B cell (primary cell): ENCODE data around the gene NTRK3. TPM values are rescaled to one million over a fixed set of nuclear protein-coding genes. Genes with fewer than 3 reads are reported as not detected.

Experiments used
- ATAC-seq: fragments of 200-7000 bp; cut with Tn5 transposase; one replicate; pipeline ENCODE4 v1.10.0; 2021; ENCODE audit warnings: low read depth, mild to moderate bottlenecking, moderate number of reproducible peaks, moderate library complexity
- CTCF ChIA-PET: fragments of 350-600 bp; sonication (Branson Sonifier 250); formaldehyde crosslinking; loops from one replicate; lab custom pipeline; 2021; ENCODE audit warnings: antibody characterized with exemption, inconsistent platforms; lab: Charles Lee
- POLR2A ChIA-PET: fragments of 350-600 bp; sonication (Branson Sonifier 250); formaldehyde crosslinking; loops from one replicate; lab custom pipeline; 2021; ENCODE audit warnings: antibody characterized with exemption; lab: Charles Lee
- DNase-seq: peaks from one replicate; pipeline ENCODE4 v3.0.0; 2013
- H2AFZ ChIP-seq: 2 replicates; pipeline ENCODE4 v1.6.1; 2012; ENCODE audit warnings: mild to moderate bottlenecking, low read depth, low read length; ENCODE audit not compliant: insufficient read depth, poor library complexity, severe bottlenecking
- H3K27ac ChIP-seq, 2 donors: 1 replicate in 1 of 2; 2 replicates in 1 of 2; pipeline ENCODE4 v1.5.1; 2012 to 2013; ENCODE audit warnings: low read length in 2 of 2, mild to moderate bottlenecking in 2 of 2, moderate library complexity in 1 of 2
- H3K27me3 ChIP-seq, 4 experiments: fragments of 200-600 bp in 1 of 4; sonication (generic) in 1 of 4; replicated peaks in 1 of 4; 1 replicate in 2 of 4; 2 replicates in 2 of 4; pipeline versions ENCODE4 v1.6.1 to v1.7.0; 2013 to 2016; ENCODE audit warnings: low read length in 3 of 4, mild to moderate bottlenecking in 2 of 4, mixed read lengths in 1 of 4, moderate library complexity in 1 of 4; ENCODE audit not compliant: insufficient read depth in 4 of 4, control insufficient read depth in 3 of 4; ENCODE audit errors: control extremely low read depth in 1 of 4
- H3K36me3 ChIP-seq, 2 experiments: replicated peaks in 1 of 2; 1 replicate in 1 of 2; 2 replicates in 1 of 2; pipeline versions ENCODE4 v1.6.1 to v1.7.1; 2013; ENCODE audit warnings: low read length in 1 of 2; ENCODE audit not compliant: insufficient read depth in 2 of 2, control insufficient read depth in 1 of 2; ENCODE audit errors: control extremely low read depth in 1 of 2, extremely low read depth in 1 of 2
- H3K4me1 ChIP-seq, 2 donors: fragments of 200-600 bp in 1 of 2; sonication (generic) in 1 of 2; 1 replicate in 1 of 2; 2 replicates in 1 of 2; pipeline versions ENCODE4 v1.5.1 to v1.6.1; 2013 to 2017; ENCODE audit warnings: low read length in 2 of 2; ENCODE audit not compliant: control insufficient read depth in 2 of 2, insufficient read depth in 2 of 2
- H3K4me2 ChIP-seq: replicated peaks from 2 replicates; pipeline ENCODE3; 2012; ENCODE audit warnings: mild to moderate bottlenecking, low read depth, low read length; ENCODE audit not compliant: poor library complexity, severe bottlenecking
- H3K4me3 ChIP-seq, 5 experiments: fragments of 200-600 bp in 1 of 5; sonication (generic) in 1 of 5; 1 replicate in 3 of 5; 2 replicates in 2 of 5; pipeline versions ENCODE4 v1.5.1 to v1.7.0; 2011 to 2016; ENCODE audit warnings: low read length in 4 of 5, mild to moderate bottlenecking in 4 of 5, low read depth in 2 of 5, control low read depth in 1 of 5, moderate library complexity in 1 of 5; ENCODE audit not compliant: insufficient read depth in 1 of 5; ENCODE audit errors: control extremely low read depth in 1 of 5, extremely low read depth in 1 of 5
- H3K79me2 ChIP-seq: fragments of 200-600 bp; sonication (generic); one replicate; pipeline ENCODE4 v1.6.0; 2016; ENCODE audit warnings: low read length; ENCODE audit not compliant: control insufficient read depth, insufficient read depth
- H3K9ac ChIP-seq: fragments of 200-600 bp; sonication (generic); 2 replicates; pipeline ENCODE4 v1.6.1; 2017; ENCODE audit warnings: mild to moderate bottlenecking, low read length, moderate library complexity
- H3K9me3 ChIP-seq, 3 donors: one replicate each; pipeline versions ENCODE4 v1.6.1 to v1.7.1; 2013; ENCODE audit warnings: low read length in 2 of 3; ENCODE audit not compliant: control insufficient read depth in 2 of 3, insufficient read depth in 1 of 3; ENCODE audit errors: control extremely low read depth in 1 of 3
- H4K20me1 ChIP-seq: 2 replicates; pipeline ENCODE4 v1.6.0; 2012; ENCODE audit warnings: mild to moderate bottlenecking, low read length; ENCODE audit not compliant: insufficient read depth, control insufficient read depth, poor library complexity, severe bottlenecking
- H3K27ac Mint-ChIP-seq: one replicate; pipeline ENCODE4 v1.8.0; 2021; ENCODE audit warnings: mixed read lengths
- H3K27me3 Mint-ChIP-seq: one replicate; pipeline ENCODE4 v1.8.0; 2021; ENCODE audit warnings: mixed read lengths
- H3K4me1 Mint-ChIP-seq: one replicate; pipeline ENCODE4 v1.8.0; 2021; ENCODE audit warnings: mixed read lengths
- H3K4me3 Mint-ChIP-seq: one replicate; pipeline ENCODE4 v1.8.0; 2021; ENCODE audit warnings: mixed read lengths
- H3K9me3 Mint-ChIP-seq: one replicate; pipeline ENCODE4 v1.8.0; 2022; ENCODE audit warnings: mixed read lengths; ENCODE audit not compliant: insufficient read depth
- CTCF ChIP-seq: fragments of 200-600 bp; IDR thresholded peaks from one replicate; pipeline ENCODE4 v1.8.0; 2022; ENCODE audit warnings: antibody characterized with exemption, mild to moderate bottlenecking
- EZH2 ChIP-seq: IDR thresholded peaks from 2 replicates; pipeline ENCODE4 v1.6.1; 2012; ENCODE audit warnings: borderline replicate concordance, low read depth, mild to moderate bottlenecking, moderate library complexity, low read length; ENCODE audit not compliant: insufficient read depth, poor library complexity, severe bottlenecking
- WGBS: methylation state at CpG from one replicate; pipeline ENCODE4 v1.1.5; 2013; ENCODE audit warnings: missing lambda C conversion rate; ENCODE audit not compliant: insufficient coverage; 5-methylcytosine and 5-hydroxymethylcytosine counted together
- intact Hi-C: fragments of 100-400 bp; cut with micrococcal nuclease; formaldehyde crosslinking; loops from one replicate; pipeline ENCODE4 v1.10.0; 2022
- polyA plus RNA-seq: library from polyadenylated mRNA; depleted of rRNA; stranded (reverse); fragments of >200 nt; gene quantifications from 2 replicates; pipeline ENCODE4 v1.2.3, GENCODE V29; 2012
- total RNA-seq, 2 donors: library from RNA; stranded (reverse); fragments of 120-200 nt in 1 of 2; gene quantifications; 1 replicate in 1 of 2; 2 replicates in 1 of 2; pipeline versions ENCODE4 v1.2.3 to v1.2.4, GENCODE V29; 2013 to 2022

NTRK3 gene
- total and polyA plus RNA-seq, 2 donors (not counting 1 experiment from before 2014, with no cell fraction given), result not detected

- Histone ChIP-seq H3K4me2 (peak overlapping the region; percentile 10), H3K4me3 (no peak overlapping the region), H3K27me3 (peaks cover 0 to 22% (median 2%) of the 10 kb centered on the region in 4 experiments), H3K79me2 (no peaks in the 10 kb centered on the region), H3K36me3 (no peaks in the 10 kb centered on the region), H3K9ac (no peak overlapping the region), H3K27ac (no peak overlapping the region), H3K9me3 (peaks cover 0 to 6% (median 0%) of the 10 kb centered on the region in 3 donors), H3K4me1 (peaks cover 0 to 5% of the 10 kb centered on the region in 2 donors), H2AFZ (peak overlapping the region; percentile 31), H4K20me1 (no peaks in the 10 kb centered on the region)
- no peak overlapping the region for H3K4me3 Mint-ChIP-seq
- intact Hi-C loops, result loop anchor here (10.0 kb wide), 1 partner anchor 208 kb away; no protein-coding TSS in a partner anchor
- DNase-seq (peak; percentile 73), ATAC-seq (peak; percentile 73)
- ChIA-PET POLR2A (no interaction called here), CTCF (interaction anchor here (0.9 to 4.5 kb wide), 14 partner anchors 10 to 378 kb away, joined by 3 to 33 read pairs (median 4); partner anchors contain the start of gene NTRK3)
- H3K4me1 Mint-ChIP-seq, result peaks cover 6% of the 10 kb centered on the region
- peaks cover 1% of the 10 kb centered on the region for H3K9me3 Mint-ChIP-seq
- TF ChIP-seq EZH2, result no peak
- peak; percentile 97 for TF ChIP-seq CTCF
- 8% methylated on average over 26 of the region's 27 CpGs for WGBS
- peaks cover 32% of the 10 kb centered on the region for H3K27me3 Mint-ChIP-seq
- H3K27ac Mint-ChIP-seq, result no peak overlapping the region
Observed at GRCh38 chr15:88246666-88247446, 9.7 kb downstream of the NTRK3 start.

GRCh38 chr15:88246081-88246480 lies 10.5 kb downstream of the NTRK3 start:
- Histone ChIP-seq H3K4me1 (peaks cover 0 to 5% of the 10 kb centered on the region in 2 donors), H3K4me2 (no peak overlapping the region), H3K27me3 (peaks cover 0 to 17% (median 2%) of the 10 kb centered on the region in 4 experiments), H3K9ac (no peak overlapping the region), H3K79me2 (no peaks in the 10 kb centered on the region), H2AFZ (no peak overlapping the region), H3K4me3 (no peak overlapping the region), H3K27ac (no peak overlapping the region), H3K36me3 (no peaks in the 10 kb centered on the region), H3K9me3 (no peaks in the 10 kb centered on the region), H4K20me1 (no peaks in the 10 kb centered on the region)
- POLR2A ChIA-PET, result no interaction called here
- no peak for TF ChIP-seq EZH2
- no peak for TF ChIP-seq CTCF
- ATAC-seq (no peak), DNase-seq (no peak)
- peaks cover 6% of the 10 kb centered on the region for H3K4me1 Mint-ChIP-seq
- H3K4me3 Mint-ChIP-seq, result no peak overlapping the region
- CTCF ChIA-PET, result interaction anchor here (0.8 to 4.5 kb wide), 9 partner anchors 11 to 204 kb away, joined by 3 to 33 read pairs (median 4); partner anchors contain the start of gene NTRK3
- no peak overlapping the region for H3K27ac Mint-ChIP-seq
- H3K27me3 Mint-ChIP-seq, result peaks cover 33% of the 10 kb centered on the region
- peaks cover 1% of the 10 kb centered on the region for H3K9me3 Mint-ChIP-seq
- WGBS, result 79% methylated on average over 4 of the region's 7 CpGs
- intact Hi-C loops, result loop anchor here (10.0 kb wide), 1 partner anchor 209 kb away; no protein-coding TSS in a partner anchor
